Islet of Langerhans (tissue), 1 donor: ENCODE data around the gene CSHL1.
"Not testable (repeated sequence)": the region's sequence is repeated elsewhere in the genome, so short reads cannot be mapped to it uniquely, and the experiment has no call there.

Experiments
- FAIRE-seq: peaks from one replicate; lab custom pipeline; 2011; peaks lifted over from hg19 to GRCh38; lab: Jason Lieb, UNC

The CSHL1 gene

GRCh38 chr17:63918305-63918704, 7.2 kb upstream of the CSHL1 start:
- no peak for FAIRE-seq

GRCh38 chr17:63917646-63918045, 6.6 kb upstream of the CSHL1 start:
- no peak for FAIRE-seq

- FAIRE-seq, result not testable (repeated sequence)
These were observed 6.1 kb upstream of the CSHL1 start for GRCh38 chr17:63917206-63917605.

- FAIRE-seq, result no peak
These were observed 5.6 kb upstream of the CSHL1 start for GRCh38 chr17:63916566-63917185.

GRCh38 chr17:63915753-63916152, 4.7 kb upstream of the CSHL1 start:
- FAIRE-seq, result not testable (repeated sequence)

GRCh38 chr17:63914471-63914870, 3.4 kb upstream of the CSHL1 start:
- no peak for FAIRE-seq

- FAIRE-seq, result no peak
These were observed 621 bp upstream of the CSHL1 start for GRCh38 chr17:63911657-63912100.

- FAIRE-seq, result no peak
These were observed 962 bp downstream of the CSHL1 start for GRCh38 chr17:63910096-63910495.

GRCh38 chr17:63909586-63909985, 1.5 kb downstream of the CSHL1 start:
- FAIRE-seq, result not testable (repeated sequence)

GRCh38 chr17:63907161-63907778, 3.8 kb downstream of the CSHL1 start:
- not testable (repeated sequence) for FAIRE-seq

GRCh38 chr17:63904796-63905195, 6.3 kb downstream of the CSHL1 start:
- not testable (repeated sequence) for FAIRE-seq

- FAIRE-seq, result not testable (repeated sequence)
These were observed 7.3 kb downstream of the CSHL1 start for GRCh38 chr17:63903787-63904201.

- FAIRE-seq, result not testable (repeated sequence)
These were observed 9.1 kb downstream of the CSHL1 start for GRCh38 chr17:63901971-63902370.

GRCh38 chr17:63898899-63899798, 11.9 kb downstream of the CSHL1 start:
- FAIRE-seq, result not testable (repeated sequence)

- FAIRE-seq, result not testable (repeated sequence)
These were observed 14.3 kb downstream of the CSHL1 start, which contains the start of gene CSH1 for GRCh38 chr17:63896524-63897354. TSS of gene CSH1 (minus strand) at chr17:63896574. CDS start at chr17:63896511, 63 bp downstream.

GRCh38 chr17:63894821-63895220, 16.2 kb downstream of the CSHL1 start:
- FAIRE-seq, result not testable (repeated sequence)

GRCh38 chr17:63894021-63894420, 17.0 kb downstream of the CSHL1 start:
- FAIRE-seq, result not testable (repeated sequence)

- not testable (repeated sequence) for FAIRE-seq
These were observed 18.6 kb downstream of the CSHL1 start for GRCh38 chr17:63892316-63893037.

GRCh38 chr17:63889026-63889848, 21.8 kb downstream of the CSHL1 start:
- not testable (repeated sequence) for FAIRE-seq

GRCh38 chr17:63885119-63885518, 25.9 kb downstream of the CSHL1 start:
- not testable (repeated sequence) for FAIRE-seq
